Thyroid gland (tissue), 4 donors: ENCODE results near the gene CGRRF1.

Source experiments
- CTCF ChIP-seq, 6 experiments: fragments of 200-600 bp in 3 of 6; fragments of 450-650 bp in 3 of 6; sonication (generic) in 3 of 6; IDR thresholded peaks; one replicate each; pipeline ENCODE4 v1.5.1; 2016 to 2019; ENCODE audit warnings: antibody characterized with exemption in 6 of 6, mild to moderate bottlenecking in 2 of 6, inconsistent platforms in 1 of 6, moderate library complexity in 1 of 6
- POLR2A ChIP-seq, 2 donors: fragments of 450-650 bp; IDR thresholded peaks; one replicate each; pipeline ENCODE4 v1.6.1; 2017; ENCODE audit warnings: antibody characterized with exemption in 2 of 2, mild to moderate bottlenecking in 2 of 2, moderate library complexity in 1 of 2

- TF ChIP-seq POLR2A (IDR thresholded peaks at IDR 0.05), result peak; percentile 80 to 94
- peak in 4 of 6 experiments; percentile 14 to 40 (median 24) for TF ChIP-seq CTCF (IDR thresholded peaks at IDR 0.05)
These were observed 55.4 kb downstream of the CGRRF1 start for GRCh38 chr14:54564868-54565784.
